ENCODE data around the gene CCR6.

DNA sequence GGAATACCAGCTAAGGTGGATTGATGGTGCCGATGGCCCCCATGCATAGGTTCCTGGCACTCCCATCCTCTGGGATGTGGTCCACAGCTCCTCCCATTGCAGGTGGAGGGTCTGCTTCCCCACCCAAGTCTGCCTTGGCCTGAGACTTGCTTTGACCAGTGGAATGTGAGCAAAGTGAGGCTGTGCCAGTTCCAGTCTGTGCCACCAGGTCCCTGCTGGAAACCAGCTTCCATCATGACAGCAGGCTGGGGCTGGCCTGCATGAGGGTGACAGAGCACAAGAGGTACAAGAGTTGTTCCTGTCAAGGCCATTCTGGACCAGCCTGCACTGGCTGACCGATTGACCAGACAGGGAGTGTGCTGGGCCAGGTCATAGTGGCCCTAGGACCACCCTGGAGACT lies 27.0 kb upstream of the CCR6 start:
- TF ChIP-seq CTCF (IDR thresholded peaks at IDR 0.05) (no peak), POLR2A (IDR thresholded peaks at IDR 0.05) (no peak)
